Activated naive CD8-positive, alpha-beta T cell treated with anti-CD3 and anti-CD28 coated beads, Interleukin-2, amount 10 ng/mL, durations not matched to agents 7 days and 5 days (primary cell): Measurements from ENCODE around the gene ZNRD2. TPM values are rescaled to one million over a fixed set of nuclear protein-coding genes. Genes with fewer than 3 reads are reported as not detected.

Source experiments
- ATAC-seq: fragments of 150-1000 bp; cut with Tn5 transposase; one replicate; pipeline ENCODE4 v1.10.0; 2021; ENCODE audit warnings: low read depth, moderate library complexity
- POLR2A ChIA-PET: fragments of 350-600 bp; sonication (Branson Sonifier 250); formaldehyde crosslinking; loops from one replicate; lab custom pipeline; 2021; ENCODE audit warnings: antibody characterized with exemption; lab: Charles Lee
- DNase-seq: peaks from one replicate; pipeline ENCODE4 v3.0.0; 2021
- H3K27ac Mint-ChIP-seq: one replicate; pipeline ENCODE4 v1.8.0; 2022; ENCODE audit warnings: mild to moderate bottlenecking, mixed read lengths
- H3K27me3 Mint-ChIP-seq: one replicate; pipeline ENCODE4 v1.8.0; 2022; ENCODE audit warnings: mild to moderate bottlenecking, moderate library complexity, mixed read lengths
- H3K36me3 Mint-ChIP-seq: one replicate; pipeline ENCODE4 v1.8.0; 2021; ENCODE audit warnings: mild to moderate bottlenecking, mixed read lengths
- H3K4me1 Mint-ChIP-seq: one replicate; pipeline ENCODE4 v1.8.0; 2021; ENCODE audit warnings: mixed read lengths
- H3K4me3 Mint-ChIP-seq: one replicate; pipeline ENCODE4 v1.8.0; 2022; ENCODE audit warnings: mild to moderate bottlenecking, moderate library complexity, mixed read lengths
- H3K9me3 Mint-ChIP-seq: one replicate; pipeline ENCODE4 v1.8.0; 2021; ENCODE audit warnings: mixed read lengths
- total RNA-seq, 2 experiments: library from RNA; stranded (reverse); gene quantifications; one replicate each; pipeline ENCODE4 v1.2.3, GENCODE V29; 2021

ZNRD2 gene
- total RNA-seq, 2 experiments from 2014 or later: 27.2 to 30.0 TPM

- POLR2A ChIA-PET: interaction anchor here (0.5 kb wide), 1 partner anchor 98 kb away, joined by 3 read pairs; no protein-coding TSS in a partner anchor
- Mint-ChIP-seq H3K27me3 (no peaks in the 10 kb centered on the region), H3K9me3 (no peaks in the 10 kb centered on the region), H3K4me1 (peaks cover 14% of the 10 kb centered on the region), H3K27ac (no peak overlapping the region), H3K36me3 (peaks cover 9% of the 10 kb centered on the region), H3K4me3 (no peak overlapping the region)
- DNase-seq (no peak), ATAC-seq (no peak)
These were observed 36.8 kb downstream of the ZNRD2 start for GRCh38 chr11:65606876-65607613.

GRCh38 chr11:65607614-65608426, 37.5 kb downstream of the ZNRD2 start:
- ATAC-seq (no peak), DNase-seq (no peak)
- no peaks in the 10 kb centered on the region for H3K27me3 Mint-ChIP-seq
- H3K9me3 Mint-ChIP-seq: no peaks in the 10 kb centered on the region
- peaks cover 11% of the 10 kb centered on the region for H3K36me3 Mint-ChIP-seq
- POLR2A ChIA-PET: interaction anchor here (0.5 kb wide), 1 partner anchor 99 kb away, joined by 3 read pairs; no protein-coding TSS in a partner anchor
- H3K27ac Mint-ChIP-seq: no peak overlapping the region
- peaks cover 20% of the 10 kb centered on the region for H3K4me1 Mint-ChIP-seq
- H3K4me3 Mint-ChIP-seq: no peak overlapping the region

- DNase-seq (no peak), ATAC-seq (no peak)
- Mint-ChIP-seq H3K4me1 (peaks cover 20% of the 10 kb centered on the region), H3K27ac (peak overlapping the region; percentile 43), H3K27me3 (no peaks in the 10 kb centered on the region), H3K9me3 (no peaks in the 10 kb centered on the region), H3K4me3 (no peak overlapping the region), H3K36me3 (peaks cover 6% of the 10 kb centered on the region)
- POLR2A ChIA-PET: interaction anchor here (0.7 to 1.4 kb wide), 4 partner anchors 14 to 102 kb away, joined by 3 read pairs; partner anchors contain the start of genes FAM89B and KCNK7
These were observed 39.0 kb downstream of the ZNRD2 start for GRCh38 chr11:65609229-65609628.

GRCh38 chr11:65609665-65610064, 39.4 kb downstream of the ZNRD2 start:
- DNase-seq (no peak), ATAC-seq (no peak)
- no peak overlapping the region for H3K4me3 Mint-ChIP-seq
- H3K27ac Mint-ChIP-seq: peak overlapping the region; percentile 73
- POLR2A ChIA-PET: interaction anchor here (0.5 to 1.8 kb wide), 4 partner anchors 14 to 29 kb away, joined by 3 to 7 read pairs (median 3); partner anchors contain the start of genes KCNK7 and SIPA1
- no peaks in the 10 kb centered on the region for H3K9me3 Mint-ChIP-seq
- peaks cover 20% of the 10 kb centered on the region for H3K4me1 Mint-ChIP-seq
- H3K27me3 Mint-ChIP-seq: no peaks in the 10 kb centered on the region
- peaks cover 6% of the 10 kb centered on the region for H3K36me3 Mint-ChIP-seq

GRCh38 chr11:65610404-65610803, 40.1 kb downstream of the ZNRD2 start:
- Mint-ChIP-seq H3K27ac (peak overlapping the region; percentile 73), H3K36me3 (peaks cover 6% of the 10 kb centered on the region), H3K27me3 (no peaks in the 10 kb centered on the region), H3K9me3 (no peaks in the 10 kb centered on the region), H3K4me1 (peaks cover 20% of the 10 kb centered on the region), H3K4me3 (no peak overlapping the region)
- ATAC-seq: no peak
- no peak for DNase-seq
- POLR2A ChIA-PET: interaction anchor here (1.3 to 1.8 kb wide), 3 partner anchors 13 to 28 kb away, joined by 3 to 7 read pairs (median 4); partner anchors contain the start of gene SIPA1

- Mint-ChIP-seq H3K27ac (peak overlapping the region; percentile 47), H3K27me3 (no peaks in the 10 kb centered on the region), H3K36me3 (peaks cover 6% of the 10 kb centered on the region), H3K9me3 (no peaks in the 10 kb centered on the region), H3K4me3 (peak overlapping the region; percentile 52), H3K4me1 (peaks cover 20% of the 10 kb centered on the region)
- ATAC-seq (no peak), DNase-seq (no peak)
- POLR2A ChIA-PET: interaction anchor here (1.3 to 2.1 kb wide), 3 partner anchors 14 to 42 kb away, joined by 4 to 8 read pairs (median 7); partner anchors contain the start of gene SIPA1
These were observed 40.9 kb downstream of the ZNRD2 start for GRCh38 chr11:65611028-65611757.

- H3K4me1 Mint-ChIP-seq: peaks cover 27% of the 10 kb centered on the region
- no peak for DNase-seq
- ATAC-seq: no peak
- H3K27me3 Mint-ChIP-seq: no peaks in the 10 kb centered on the region
- H3K4me3 Mint-ChIP-seq: peak overlapping the region; percentile 96
- H3K27ac Mint-ChIP-seq: peak overlapping the region; percentile 90
- POLR2A ChIA-PET: interaction anchor here (0.5 to 2.1 kb wide), 6 partner anchors 8 to 248 kb away, joined by 3 to 8 read pairs (median 4); partner anchors contain the start of gene RELA
- no peaks in the 10 kb centered on the region for H3K9me3 Mint-ChIP-seq
- peaks cover 8% of the 10 kb centered on the region for H3K36me3 Mint-ChIP-seq
These were observed 41.7 kb downstream of the ZNRD2 start for GRCh38 chr11:65611758-65612603.

- ATAC-seq: no peak
- peak overlapping the region; percentile 96 for H3K4me3 Mint-ChIP-seq
- POLR2A ChIA-PET: interaction anchor here (0.5 to 2.8 kb wide), 10 partner anchors 9 to 247 kb away, joined by 3 to 13 read pairs (median 4); partner anchors contain the start of genes RELA and ZNRD2
- no peaks in the 10 kb centered on the region for H3K9me3 Mint-ChIP-seq
- H3K27ac Mint-ChIP-seq: peak overlapping the region; percentile 90
- peaks cover 11% of the 10 kb centered on the region for H3K36me3 Mint-ChIP-seq
- no peak for DNase-seq
- peaks cover 28% of the 10 kb centered on the region for H3K4me1 Mint-ChIP-seq
- H3K27me3 Mint-ChIP-seq: no peaks in the 10 kb centered on the region
These were observed 42.4 kb downstream of the ZNRD2 start for GRCh38 chr11:65612691-65613090.

- Mint-ChIP-seq H3K27ac (peak overlapping the region; percentile 96), H3K36me3 (peaks cover 11% of the 10 kb centered on the region), H3K4me1 (peaks cover 28% of the 10 kb centered on the region), H3K4me3 (peak overlapping the region; percentile 96), H3K9me3 (no peaks in the 10 kb centered on the region), H3K27me3 (no peaks in the 10 kb centered on the region)
- ATAC-seq (no peak), DNase-seq (no peak)
- POLR2A ChIA-PET: interaction anchor here (0.5 to 4.6 kb wide), 13 partner anchors 9 to 246 kb away, joined by 3 to 25 read pairs (median 5); partner anchors contain the start of genes FAM89B, RELA and ZNRD2
These were observed 43.0 kb downstream of the ZNRD2 start for GRCh38 chr11:65613091-65613928.

- Mint-ChIP-seq H3K4me1 (peaks cover 22% of the 10 kb centered on the region), H3K9me3 (no peaks in the 10 kb centered on the region), H3K4me3 (peak within 1 kb of the TSS; percentile 97), H3K27ac (peak within 1 kb of the TSS; percentile 96), H3K27me3 (no peaks in the 10 kb centered on the region), H3K36me3 (peaks cover 12% of the 10 kb centered on the region)
- DNase-seq: peak; percentile 97
- ATAC-seq: peak; percentile 85
- POLR2A ChIA-PET: interaction anchor here (0.5 to 4.6 kb wide), 32 partner anchors 10 to 1786 kb away, joined by 3 to 36 read pairs (median 5); partner anchors contain the start of genes BANF1, CCDC85B, EHBP1L1 and EIF1AD
These were observed 45.1 kb downstream of the ZNRD2 start, which contains the start of gene PCNX3 for GRCh38 chr11:65615229-65615949. Gene PCNX3, plus strand, starts transcription at chr11:65615776. Its CDS starts 536 bp downstream, at chr11:65616312.
